ENCODE results near the gene LAT. TPM values are rescaled to one million over a fixed set of nuclear protein-coding genes. Genes with fewer than 3 reads are reported as not detected.

LAT gene
- 1.2 and 1.4 TPM in 2 replicates for total RNA-seq

- Histone ChIP-seq H2AFZ (ENCODE audit: low read length) (no peak within 1 kb of the TSS), H3K4me1 (ENCODE audit: insufficient read depth, low read length) (no peaks in the 10 kb centered on the region), H3K4me3 (ENCODE audit: insufficient read depth, low read length) (no peak within 1 kb of the TSS), H4K20me1 (ENCODE audit: insufficient read depth, low read length) (no peaks in the 10 kb centered on the region), H3K4me2 (ENCODE audit: insufficient read depth, low read length) (no peak within 1 kb of the TSS), H3K79me2 (ENCODE audit: insufficient read depth, low read length) (no peaks in the 10 kb centered on the region), H3K9me3 (ENCODE audit: low read depth, low read length) (no peaks in the 10 kb centered on the region), H3K36me3 (ENCODE audit: insufficient read depth, low read length) (peaks cover 36% of the 10 kb centered on the region), H3K27me3 (ENCODE audit: insufficient read depth, low read length) (no peaks in the 10 kb centered on the region), H3K27ac (ENCODE audit: low read depth, low read length) (no peak within 1 kb of the TSS)
- DNase-seq (ENCODE audit: insufficient read length, low spot score, missing footprints): peak; percentile 88
- no peak for TF ChIP-seq CTCF (IDR thresholded peaks at IDR 0.05; ENCODE audit: extremely low read depth, low read depth, low read length)
These were observed at the start of gene LAT for GRCh38 chr16:28984619-28985135. TSS of gene LAT (plus strand) at chr16:28985052. CDS start at chr16:28985418, 366 bp downstream.

- peak; percentile 84 for DNase-seq (ENCODE audit: insufficient read length, low spot score, missing footprints)
These were observed 49.5 kb upstream of the LAT start for GRCh38 chr16:28935346-28935745.

GRCh38 chr16:28935924-28936783, 48.7 kb upstream of the LAT start:
- TF ChIP-seq CTCF (IDR thresholded peaks at IDR 0.05; ENCODE audit: extremely low read depth, low read depth, low read length): no peak
- Histone ChIP-seq H3K79me2 (ENCODE audit: insufficient read depth, low read length) (no peaks in the 10 kb centered on the region), H3K9me3 (ENCODE audit: low read depth, low read length) (no peaks in the 10 kb centered on the region), H2AFZ (ENCODE audit: low read length) (peak overlapping the region; percentile 88), H3K4me1 (ENCODE audit: insufficient read depth, low read length) (peaks cover 5% of the 10 kb centered on the region), H3K36me3 (ENCODE audit: insufficient read depth, low read length) (no peaks in the 10 kb centered on the region), H3K27me3 (ENCODE audit: insufficient read depth, low read length) (no peaks in the 10 kb centered on the region), H4K20me1 (ENCODE audit: insufficient read depth, low read length) (no peaks in the 10 kb centered on the region), H3K27ac (ENCODE audit: low read depth, low read length) (no peak overlapping the region), H3K4me2 (ENCODE audit: insufficient read depth, low read length) (peak overlapping the region; percentile 73), H3K4me3 (ENCODE audit: insufficient read depth, low read length) (peak overlapping the region; percentile 57)
- peak; percentile 96 for DNase-seq (ENCODE audit: insufficient read length, low spot score, missing footprints)

More at GRCh38 chr16:28935346-28935745, 49.5 kb upstream of the LAT start:
- Histone ChIP-seq H4K20me1 (ENCODE audit: insufficient read depth, low read length) (no peaks in the 10 kb centered on the region), H3K27ac (ENCODE audit: low read depth, low read length) (no peak overlapping the region), H3K4me3 (ENCODE audit: insufficient read depth, low read length) (no peak overlapping the region), H3K9me3 (ENCODE audit: low read depth, low read length) (no peaks in the 10 kb centered on the region), H3K27me3 (ENCODE audit: insufficient read depth, low read length) (no peaks in the 10 kb centered on the region), H3K4me2 (ENCODE audit: insufficient read depth, low read length) (no peak overlapping the region), H3K4me1 (ENCODE audit: insufficient read depth, low read length) (peaks cover 5% of the 10 kb centered on the region), H3K79me2 (ENCODE audit: insufficient read depth, low read length) (no peaks in the 10 kb centered on the region), H3K36me3 (ENCODE audit: insufficient read depth, low read length) (no peaks in the 10 kb centered on the region), H2AFZ (ENCODE audit: low read length) (no peak overlapping the region)
- no peak for TF ChIP-seq CTCF (IDR thresholded peaks at IDR 0.05; ENCODE audit: extremely low read depth, low read depth, low read length)

GRCh38 chr16:28936784-28937155, 48.1 kb upstream of the LAT start:
- peaks cover 5% of the 10 kb centered on the region for H3K4me1 ChIP-seq (ENCODE audit: insufficient read depth, low read length)
- no peak for TF ChIP-seq CTCF (IDR thresholded peaks at IDR 0.05; ENCODE audit: extremely low read depth, low read depth, low read length)
- H3K27ac ChIP-seq (ENCODE audit: low read depth, low read length): no peak overlapping the region
- H4K20me1 ChIP-seq (ENCODE audit: insufficient read depth, low read length): no peaks in the 10 kb centered on the region
- H3K27me3 ChIP-seq (ENCODE audit: insufficient read depth, low read length): no peaks in the 10 kb centered on the region
- no peak for DNase-seq (ENCODE audit: insufficient read length, low spot score, missing footprints)
- peak overlapping the region; percentile 73 for H3K4me2 ChIP-seq (ENCODE audit: insufficient read depth, low read length)
- H3K4me3 ChIP-seq (ENCODE audit: insufficient read depth, low read length): no peak overlapping the region
- H3K79me2 ChIP-seq (ENCODE audit: insufficient read depth, low read length): no peaks in the 10 kb centered on the region
- no peak overlapping the region for H2AFZ ChIP-seq (ENCODE audit: low read length)
- H3K36me3 ChIP-seq (ENCODE audit: insufficient read depth, low read length): no peaks in the 10 kb centered on the region
- H3K9me3 ChIP-seq (ENCODE audit: low read depth, low read length): no peaks in the 10 kb centered on the region

Measured in osteoblast (primary cell).